Loucy (cell line): ENCODE results near the gene KCND2.

ENCODE experiments used
- CTCF ChIP-seq: fragments of 200-600 bp; sonication (generic); conservative IDR thresholded peaks from 2 replicates; pipeline ENCODE4 v1.5.1; 2014; ENCODE audit warnings: mild to moderate bottlenecking, antibody characterized with exemption, low read length
- EZH2phosphoT487 ChIP-seq: fragments of 200-600 bp; IDR thresholded peaks from 2 replicates; pipeline ENCODE4 v1.6.1; 2018; ENCODE audit warnings: antibody characterized with exemption, mild to moderate bottlenecking, moderate library complexity, borderline replicate concordance

- TF ChIP-seq CTCF = no peak
- no peak for TF ChIP-seq EZH2phosphoT487
Measured at GRCh38 chr7:120785095-120785494, 512.1 kb downstream of the KCND2 start.
